Stimulated activated CD8-positive, alpha-beta memory T cell treated with anti-CD3 and anti-CD28 coated beads, Interleukin-2, amount 100 ng/mL, for 1 hour (primary cell): ENCODE data around the gene DAAM2.

Experiments used
- DNase-seq, 2 donors: peaks; one replicate each; pipeline ENCODE4 v3.0.0-alpha.2; 2020; ENCODE audit warnings: low read depth in 2 of 2

DAAM2 gene

GRCh38 chr6:39819228-39819627 is 27.1 kb downstream of the DAAM2 start:
- DNase-seq: no peak

- DNase-seq: no peak
These were observed 27.5 kb downstream of the DAAM2 start for GRCh38 chr6:39819676-39820075.

DNA sequence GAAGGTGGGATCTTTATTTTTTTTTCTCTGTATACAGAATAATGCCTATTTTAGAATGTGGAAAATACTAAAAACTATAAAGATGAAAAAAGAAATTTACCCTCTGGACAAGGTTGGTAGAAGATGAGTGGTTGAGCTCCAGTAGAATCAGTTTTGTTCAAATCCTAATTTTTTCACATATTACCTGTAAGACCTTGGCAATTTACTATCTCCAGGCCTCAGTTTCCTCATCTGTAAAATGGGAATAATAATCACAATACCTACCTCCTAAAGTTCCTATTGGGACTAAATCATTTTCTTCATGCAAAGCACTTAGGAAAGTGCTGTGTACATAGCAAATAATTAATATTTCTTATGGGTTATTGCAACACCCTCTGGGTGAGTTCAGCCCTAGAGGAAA is 28.4 kb downstream of the DAAM2 start:
- DNase-seq: no peak

DNA sequence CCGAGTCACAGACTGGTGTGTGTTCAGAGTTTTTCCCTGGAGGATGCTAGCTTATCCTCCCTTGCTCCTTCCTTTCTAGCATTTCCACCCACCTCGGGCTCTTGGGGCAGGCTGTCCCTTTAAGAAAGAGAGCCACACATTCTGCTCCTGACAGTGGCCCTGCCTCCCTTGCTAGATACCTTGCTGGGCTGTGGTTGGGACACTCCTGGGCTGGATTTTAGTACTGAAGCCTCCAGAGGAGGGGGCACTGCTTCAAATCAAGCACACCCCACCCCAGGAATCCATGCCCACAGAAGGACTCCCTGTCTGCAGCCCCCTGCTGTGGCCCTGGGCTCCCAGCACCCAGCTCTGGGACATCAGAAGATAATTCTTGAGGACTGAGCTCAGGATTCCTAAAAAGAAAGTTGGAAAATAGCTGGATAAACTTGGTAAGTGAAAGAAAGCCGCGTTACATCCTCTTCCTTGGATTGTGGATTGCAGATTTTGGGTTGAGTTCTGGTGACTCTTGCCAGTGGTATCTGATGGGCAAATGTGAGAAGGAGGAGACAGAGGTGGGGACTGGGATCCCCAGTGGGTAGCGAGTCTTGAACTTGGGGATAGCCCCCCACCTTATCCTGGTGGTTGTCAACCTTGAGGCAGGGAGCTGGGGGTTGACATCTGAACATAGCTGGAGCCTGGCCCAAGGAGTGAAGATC is 29.0 kb downstream of the DAAM2 start:
- no peak for DNase-seq

GRCh38 chr6:39821742-39822532 is 29.8 kb downstream of the DAAM2 start:
- no peak for DNase-seq

DNA sequence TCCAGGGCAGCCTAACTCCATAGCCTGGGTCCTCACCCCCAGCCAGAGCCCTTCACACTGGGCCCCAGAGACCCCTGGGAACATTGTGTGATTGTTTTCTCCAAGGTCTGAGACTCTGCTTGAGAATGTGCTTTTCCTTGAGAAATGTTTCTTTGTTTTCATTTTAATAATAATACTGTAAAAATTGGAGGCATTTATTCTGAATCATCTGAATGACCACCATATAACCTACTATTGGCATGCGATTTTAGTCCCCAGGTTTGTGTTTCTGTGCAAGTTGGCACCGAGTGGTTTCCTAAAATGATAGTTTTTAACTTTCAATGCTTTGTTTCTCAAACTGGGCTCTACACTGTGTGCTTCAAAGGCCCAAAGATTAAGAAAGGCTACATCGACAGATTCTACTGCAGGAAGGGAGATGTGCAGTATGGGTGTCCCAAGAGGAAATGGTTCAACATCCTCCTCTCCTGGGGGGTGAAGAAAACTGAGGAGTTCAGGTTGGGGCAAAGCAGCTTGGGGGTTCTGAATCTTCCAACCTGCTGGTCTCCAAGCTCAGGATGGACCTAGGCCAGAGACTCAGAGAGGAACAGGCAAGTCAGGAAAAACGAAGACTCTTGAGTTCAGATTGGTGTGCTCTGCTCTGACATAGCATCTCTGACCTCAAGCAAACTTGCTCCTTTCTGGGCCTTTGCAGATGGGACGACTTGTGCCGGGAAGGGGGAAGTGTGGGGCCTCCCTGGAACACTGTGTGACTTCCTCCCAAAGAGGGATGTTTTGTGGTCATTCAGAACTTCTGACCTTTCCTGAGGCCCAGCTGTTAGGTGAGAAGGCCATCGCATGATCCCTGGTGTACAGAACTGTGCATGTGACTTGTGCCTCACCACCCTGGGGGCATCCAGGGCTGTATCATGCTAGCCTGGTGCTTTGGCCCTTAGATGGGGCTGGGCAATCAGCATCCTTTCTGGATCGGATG is 31.0 kb downstream of the DAAM2 start:
- DNase-seq: no peak

GRCh38 chr6:39824030-39824926 is 32.1 kb downstream of the DAAM2 start:
- DNase-seq: no peak

DNA sequence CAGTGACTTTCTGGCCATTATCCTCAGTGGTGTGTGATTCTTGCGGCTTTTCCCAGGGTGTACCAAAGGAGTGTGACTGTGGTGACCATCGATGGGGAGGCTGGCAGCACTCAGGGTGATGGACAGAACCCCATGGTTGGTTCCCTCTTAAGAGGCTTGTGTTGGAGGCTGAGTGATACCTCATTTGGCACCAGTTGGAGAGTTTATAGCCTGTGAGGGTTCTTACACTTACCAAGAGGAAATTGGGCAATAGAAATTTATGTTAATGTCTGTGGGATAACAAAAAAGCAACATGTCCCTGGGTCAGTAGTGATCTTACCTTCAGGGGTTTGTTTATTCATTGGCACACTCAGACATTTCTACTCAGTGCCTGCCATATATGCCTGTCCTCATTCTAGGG is 37.2 kb downstream of the DAAM2 start:
- no peak for DNase-seq

GRCh38 chr6:39830444-39830843 is 38.3 kb downstream of the DAAM2 start:
- no peak for DNase-seq

DNA sequence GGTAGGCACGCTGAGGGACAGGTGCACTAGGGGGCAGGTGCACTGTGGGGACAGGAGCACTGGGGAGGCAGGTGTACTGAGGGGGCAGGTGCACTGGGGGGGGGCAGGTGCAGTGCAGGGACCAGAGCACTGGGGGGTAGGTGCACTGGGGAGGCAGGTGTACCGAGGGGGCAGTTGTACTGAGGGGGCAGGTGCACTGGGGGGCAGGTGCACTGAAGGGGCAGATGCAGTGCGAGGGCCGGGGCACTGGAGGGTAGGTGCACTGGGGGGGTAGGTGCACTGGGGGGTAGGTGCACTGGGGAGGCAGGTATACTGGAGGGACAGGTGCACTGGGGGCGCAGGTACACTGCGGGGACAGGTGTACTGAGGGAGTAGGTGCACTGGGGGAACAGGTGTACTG is 39.5 kb downstream of the DAAM2 start:
- DNase-seq: no peak

DNA sequence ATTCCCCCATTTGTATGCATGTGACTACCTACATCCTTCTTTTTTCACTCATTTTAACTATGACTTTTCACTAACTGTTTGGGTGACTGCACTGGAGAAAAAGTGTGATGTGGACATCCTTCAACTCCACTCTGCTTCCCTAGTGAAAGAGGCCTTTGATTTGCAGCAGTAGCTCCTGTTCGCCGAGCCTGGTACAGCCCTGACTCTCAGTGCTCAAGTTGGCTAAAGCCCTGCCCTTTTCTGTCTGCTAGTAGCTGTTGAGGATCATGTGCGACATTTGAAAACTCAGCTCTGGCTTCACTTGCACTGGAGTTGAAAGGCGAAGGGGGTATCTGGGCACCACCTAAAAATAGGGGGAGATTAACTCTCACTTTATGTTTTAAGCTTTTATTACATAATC is 42.1 kb downstream of the DAAM2 start:
- DNase-seq: no peak

- no peak for DNase-seq
These were observed 42.7 kb downstream of the DAAM2 start for GRCh38 chr6:39834866-39835265.

DNA sequence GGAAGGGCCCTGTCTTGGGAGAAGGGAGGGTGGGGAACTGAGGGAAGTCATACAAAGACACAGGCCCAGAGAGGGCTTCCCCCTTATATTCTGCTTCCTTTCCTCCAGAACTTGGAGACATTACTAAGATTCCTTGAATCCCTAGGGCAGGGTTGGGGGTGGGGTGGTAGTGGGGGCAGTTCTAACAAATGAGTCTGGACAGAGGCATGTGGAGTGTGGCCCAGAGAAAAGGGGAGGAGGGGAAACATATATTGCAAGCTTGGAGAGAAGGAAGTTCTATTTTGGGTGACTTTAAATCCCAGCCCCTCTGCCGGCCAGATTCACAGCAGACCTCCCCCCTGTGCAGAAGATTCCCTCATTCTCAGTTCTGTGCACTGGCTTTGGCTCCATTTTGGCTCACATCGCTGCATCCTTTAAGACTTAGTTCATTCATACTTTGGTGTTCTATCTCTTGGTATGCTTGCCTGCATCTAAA is 43.7 kb downstream of the DAAM2 start:
- no peak for DNase-seq

GRCh38 chr6:39836606-39837005 is 44.4 kb downstream of the DAAM2 start:
- DNase-seq: no peak

DNA sequence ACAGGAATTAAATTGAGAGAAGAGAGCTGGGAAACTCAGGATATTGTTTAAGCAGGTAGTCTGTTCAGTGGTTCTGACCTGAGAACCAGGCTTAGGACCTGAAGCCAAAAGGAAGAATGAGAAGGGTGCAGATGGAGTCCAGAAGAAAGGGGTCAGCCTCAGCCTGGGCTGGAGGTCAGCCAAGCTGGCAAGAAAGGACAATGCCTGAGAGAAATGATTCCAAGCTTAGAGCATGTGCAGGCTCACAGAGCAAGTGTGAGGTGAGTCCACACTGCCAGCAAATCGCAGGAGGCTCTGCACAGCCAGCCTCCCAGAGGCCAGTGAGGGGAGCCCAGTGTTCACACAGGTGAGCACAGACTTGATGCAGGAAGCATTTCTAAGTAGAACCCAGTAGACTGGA is 47.3 kb downstream of the DAAM2 start:
- no peak for DNase-seq

- no peak for DNase-seq
These were observed 48.6 kb downstream of the DAAM2 start for GRCh38 chr6:39840781-39841180.

- no peak for DNase-seq
These were observed 49.1 kb downstream of the DAAM2 start for GRCh38 chr6:39841291-39841690.

DNA sequence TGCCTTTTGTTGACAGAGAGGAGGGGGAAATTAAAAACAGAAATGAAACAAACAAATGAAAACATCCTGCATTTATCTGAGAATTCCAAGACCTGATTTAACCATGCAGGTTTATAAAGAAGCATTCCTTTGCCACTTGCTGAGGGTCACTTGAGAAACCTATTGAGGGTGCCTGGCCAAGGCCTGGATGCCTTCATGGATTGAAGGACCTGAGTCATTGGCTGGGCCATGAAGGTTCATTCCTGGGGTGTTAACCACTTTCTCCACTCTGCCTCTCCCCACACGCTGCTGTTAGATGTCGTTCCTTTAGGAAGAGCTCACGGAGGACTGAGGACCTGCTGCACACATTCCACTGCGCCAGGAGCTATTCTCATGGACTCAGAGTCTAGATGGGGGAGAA is 49.7 kb downstream of the DAAM2 start:
- no peak for DNase-seq

DNA sequence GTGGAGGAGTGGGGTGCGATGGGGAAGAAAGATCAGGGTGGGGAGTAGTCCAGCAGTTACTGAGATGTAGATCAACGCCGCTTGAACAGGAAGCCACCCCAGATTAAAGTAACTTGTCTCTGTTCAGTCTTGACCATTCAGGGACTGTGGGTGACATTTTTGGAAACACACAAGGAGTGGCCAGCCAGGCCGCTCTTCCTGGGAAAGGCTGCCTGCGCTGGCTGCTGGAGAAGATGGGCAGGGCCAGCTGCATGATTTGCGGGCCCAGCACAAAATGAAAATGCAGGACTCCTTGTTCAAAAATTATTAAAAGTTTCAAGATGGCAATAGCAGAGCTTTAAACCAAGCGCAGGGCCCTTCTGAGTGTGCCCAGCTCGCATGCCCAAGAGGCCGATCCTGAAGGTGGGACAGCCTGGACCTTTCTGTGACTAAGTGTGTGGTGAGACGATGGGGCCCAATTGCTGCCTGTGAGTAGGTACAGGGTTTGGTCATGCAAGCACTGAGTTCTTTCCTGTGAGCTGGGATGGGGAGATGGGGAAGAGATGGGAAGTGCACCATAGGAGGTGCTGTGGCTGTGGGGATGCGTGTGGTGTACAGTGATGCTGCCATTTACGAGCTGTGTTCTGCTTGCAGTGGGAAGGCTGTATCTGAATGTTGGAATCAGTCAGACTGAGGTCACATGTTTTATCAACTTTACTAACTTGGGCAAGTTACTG is 51.3 kb downstream of the DAAM2 start:
- no peak for DNase-seq

DNA sequence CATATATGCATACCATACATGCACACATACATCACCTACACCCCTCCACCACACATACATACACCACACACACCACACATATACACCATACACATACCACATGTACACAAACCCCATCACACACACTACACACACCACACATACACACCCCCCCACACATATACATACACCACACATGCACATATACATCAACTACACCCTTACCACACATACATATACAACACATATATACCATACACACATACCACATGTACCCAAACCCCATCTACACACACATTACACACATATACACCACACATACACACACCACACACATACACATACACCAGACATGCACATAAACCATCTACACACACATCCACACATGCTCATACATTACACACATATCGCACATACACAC is 52.7 kb downstream of the DAAM2 start:
- no peak for DNase-seq
